ENCODE data around the gene PDZRN3.

PDZRN3 gene

GRCh38 chr3:73624821-73625665 lies at the start of gene PDZRN3:
PDZRN3 (minus strand) TSS chr3:73624941.
- no peak for DNase-seq (ENCODE audit: low read depth, low spot score)

DNA sequence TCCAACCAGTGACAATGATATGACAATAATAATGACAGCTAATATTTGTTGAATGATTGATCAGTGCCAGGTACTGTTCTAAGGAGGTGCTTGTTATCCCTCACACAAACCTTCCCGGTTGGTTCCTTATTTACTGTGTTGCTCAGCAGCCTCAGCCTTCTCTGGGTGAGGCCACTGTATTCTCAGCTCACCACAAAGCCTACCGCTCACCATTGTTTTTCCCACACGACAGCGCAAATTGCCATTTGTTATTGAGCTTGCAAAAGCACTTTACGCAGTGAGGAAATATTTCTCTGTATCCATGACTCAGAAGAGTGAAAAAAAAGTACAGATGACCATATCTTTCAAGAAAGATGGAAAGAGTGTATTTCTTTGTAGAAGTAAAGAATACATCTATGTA lies 49.5 kb upstream of the PDZRN3 start:
- no peak for DNase-seq (ENCODE audit: low read depth, low spot score)

DNA sequence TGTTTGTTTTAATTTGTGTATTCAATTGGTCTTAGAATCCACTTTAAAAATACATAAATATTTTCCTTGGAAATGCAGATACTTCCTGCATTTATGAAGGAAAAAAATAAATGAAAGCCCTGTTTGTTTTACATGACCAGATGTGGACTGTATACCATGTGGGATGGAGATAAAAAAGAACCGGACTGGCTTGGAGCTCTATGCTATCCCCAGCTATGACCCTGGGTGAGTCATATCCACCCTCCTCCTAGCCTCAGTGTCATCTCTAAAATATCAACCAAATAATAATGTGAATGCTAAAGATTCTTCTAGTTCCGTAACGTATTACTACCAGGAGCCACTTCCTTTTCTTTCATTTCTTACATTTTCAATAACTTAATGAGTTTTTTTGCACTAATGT lies 44.5 kb upstream of the PDZRN3 start:
- DNase-seq (ENCODE audit: low read depth, low spot score) = peak; percentile 62

DNA sequence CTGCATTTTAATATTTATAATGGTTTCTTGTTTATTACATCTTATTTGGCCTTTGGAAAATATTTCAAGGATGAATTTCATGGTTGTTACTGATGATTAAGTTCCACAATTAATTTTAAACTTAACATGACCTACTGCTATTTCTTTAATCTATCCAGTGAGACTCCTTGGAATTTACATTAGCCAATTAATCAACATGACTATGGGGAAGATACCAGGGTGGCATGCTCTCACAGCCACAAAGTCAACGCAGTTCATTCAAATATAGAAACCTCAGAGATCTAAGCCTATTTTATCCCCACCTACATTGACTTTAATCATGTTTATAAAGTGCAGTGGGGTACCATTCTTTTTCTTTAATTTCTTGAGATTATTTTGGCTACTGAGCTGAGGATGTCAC lies 43.6 kb upstream of the PDZRN3 start:
- DNase-seq (ENCODE audit: low read depth, low spot score) = no peak

GRCh38 chr3:73667889-73668288 lies 43.1 kb upstream of the PDZRN3 start:
- no peak for DNase-seq (ENCODE audit: low read depth, low spot score)

DNA sequence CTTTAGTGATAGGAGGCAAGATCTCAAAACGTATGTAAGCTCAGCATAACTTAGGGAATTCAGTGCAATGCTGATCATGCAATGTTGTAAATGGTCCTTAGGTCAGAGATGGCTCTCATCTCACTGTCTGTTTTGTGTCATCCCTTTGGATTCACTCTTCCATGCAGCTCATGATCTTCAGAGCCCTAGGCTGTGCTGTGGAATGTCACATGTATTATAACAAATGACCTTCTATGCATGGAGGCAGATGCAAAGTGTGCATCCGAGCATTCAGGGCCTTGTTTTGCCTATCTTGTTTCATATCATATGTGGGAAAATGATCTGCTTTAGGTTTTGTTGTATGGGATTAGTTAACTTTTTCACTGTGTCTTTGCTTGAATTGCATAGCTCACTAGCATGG lies 40.5 kb upstream of the PDZRN3 start:
- no peak for DNase-seq (ENCODE audit: low read depth, low spot score)

GRCh38 chr3:73664389-73664788 lies 39.6 kb upstream of the PDZRN3 start:
- no peak for DNase-seq (ENCODE audit: low read depth, low spot score)

GRCh38 chr3:73663495-73663894 lies 38.8 kb upstream of the PDZRN3 start:
- DNase-seq (ENCODE audit: low read depth, low spot score) = no peak

DNA sequence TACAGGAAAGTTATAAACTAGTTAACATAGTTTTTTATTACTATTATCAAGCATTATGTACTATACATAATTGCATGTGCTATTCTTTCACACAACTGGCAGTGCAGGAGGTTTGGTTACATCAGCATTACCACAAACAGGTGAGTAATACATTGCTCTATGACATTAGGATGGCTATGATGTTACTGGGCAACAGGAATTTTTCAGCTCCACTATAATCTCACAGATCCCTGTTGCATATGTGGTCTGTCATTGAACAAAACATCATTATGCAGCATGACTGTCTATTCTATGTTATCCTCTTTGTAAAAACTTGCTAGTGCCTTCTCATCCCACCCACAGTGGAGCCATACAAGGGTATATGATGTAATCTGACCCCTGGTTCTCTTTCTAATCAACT lies 36.5 kb upstream of the PDZRN3 start:
- DNase-seq (ENCODE audit: low read depth, low spot score) = no peak

DNA sequence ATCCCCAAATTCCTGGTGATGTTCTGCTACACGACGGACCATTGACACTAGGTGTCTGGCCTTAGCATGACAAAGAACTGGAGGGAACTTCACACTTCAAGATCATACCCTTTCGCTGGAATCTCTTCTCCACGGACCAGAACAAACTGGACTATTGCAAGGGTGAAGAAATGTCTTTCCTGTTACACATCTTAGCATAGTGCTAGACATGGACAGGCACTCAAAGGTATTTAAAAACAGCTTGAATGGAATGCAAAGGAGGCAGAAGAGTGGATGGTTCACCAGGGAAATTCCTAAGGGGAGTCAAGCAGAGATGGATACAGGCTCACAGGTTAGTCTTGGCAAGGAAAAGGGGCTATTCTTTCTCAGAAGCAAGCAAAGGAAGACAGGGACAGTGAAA lies 33.5 kb upstream of the PDZRN3 start:
- DNase-seq (ENCODE audit: low read depth, low spot score) = no peak

DNA sequence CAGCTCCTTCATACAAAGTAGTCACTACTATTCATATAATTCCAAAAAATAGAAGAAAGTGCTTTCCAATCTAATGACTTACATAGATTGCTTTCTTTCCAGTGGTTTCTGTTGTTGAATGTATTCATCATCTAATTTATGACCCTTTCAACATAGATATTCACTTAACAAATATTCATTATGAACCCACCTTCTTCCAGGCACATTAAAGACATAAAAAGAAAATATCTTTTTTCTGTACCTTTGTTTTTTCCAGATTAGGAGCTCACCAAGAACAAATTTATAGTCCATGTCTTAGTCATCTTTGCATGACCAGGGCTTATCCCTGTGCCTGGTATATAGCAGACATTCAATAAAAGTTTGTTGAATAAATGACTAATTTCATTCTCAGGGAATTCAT lies 32.4 kb upstream of the PDZRN3 start:
- no peak for DNase-seq (ENCODE audit: low read depth, low spot score)

DNA sequence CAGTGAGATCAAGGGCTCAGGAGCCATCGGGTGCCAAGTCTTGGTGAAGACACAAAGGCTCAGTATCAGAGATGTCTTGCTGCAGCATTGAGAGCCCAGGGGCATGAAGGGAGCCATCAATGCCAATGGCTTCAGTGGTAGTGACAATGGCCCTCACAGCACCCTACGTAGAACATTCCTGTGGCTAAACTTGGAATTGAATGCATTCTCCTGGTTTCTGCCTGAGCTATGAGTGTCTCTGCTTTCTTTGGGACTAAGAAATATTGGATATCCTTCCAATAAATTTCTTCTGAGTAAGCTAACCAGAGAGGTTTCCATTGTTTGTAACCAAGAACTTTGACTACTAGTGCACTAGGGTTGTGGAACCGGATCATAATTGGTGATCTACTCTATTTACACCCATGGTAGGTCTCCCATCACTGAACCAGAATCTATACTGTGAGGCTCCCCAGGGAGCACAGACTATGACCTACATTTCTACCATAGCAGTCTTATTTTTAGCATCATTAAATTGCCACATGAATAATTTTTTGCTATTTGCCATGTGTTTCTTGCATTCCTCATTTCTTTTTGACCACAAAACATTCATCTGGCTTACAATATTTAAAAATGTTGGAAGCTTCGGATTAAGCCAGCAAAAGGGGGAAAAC lies 31.6 kb upstream of the PDZRN3 start:
- no peak for DNase-seq (ENCODE audit: low read depth, low spot score)

DNA sequence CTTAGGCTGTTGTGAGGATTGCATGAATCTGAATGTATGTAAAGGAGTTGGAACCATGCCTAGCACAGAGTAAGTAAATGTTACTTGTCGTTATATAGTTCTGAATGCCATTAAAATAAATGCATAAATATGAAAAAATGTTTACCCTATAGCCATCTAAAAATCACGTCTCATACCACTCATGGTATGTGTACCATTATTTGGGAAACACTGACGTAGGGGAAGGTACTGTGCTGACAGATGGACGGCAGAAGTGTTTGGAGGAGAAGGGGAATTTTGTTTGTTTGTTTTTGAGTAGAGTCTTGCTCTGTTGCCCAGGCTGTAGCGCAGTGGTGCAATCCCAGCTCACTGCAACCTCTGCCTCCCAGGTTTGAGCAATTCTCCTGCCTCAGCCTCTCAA lies 30.5 kb upstream of the PDZRN3 start:
- no peak for DNase-seq (ENCODE audit: low read depth, low spot score)

DNA sequence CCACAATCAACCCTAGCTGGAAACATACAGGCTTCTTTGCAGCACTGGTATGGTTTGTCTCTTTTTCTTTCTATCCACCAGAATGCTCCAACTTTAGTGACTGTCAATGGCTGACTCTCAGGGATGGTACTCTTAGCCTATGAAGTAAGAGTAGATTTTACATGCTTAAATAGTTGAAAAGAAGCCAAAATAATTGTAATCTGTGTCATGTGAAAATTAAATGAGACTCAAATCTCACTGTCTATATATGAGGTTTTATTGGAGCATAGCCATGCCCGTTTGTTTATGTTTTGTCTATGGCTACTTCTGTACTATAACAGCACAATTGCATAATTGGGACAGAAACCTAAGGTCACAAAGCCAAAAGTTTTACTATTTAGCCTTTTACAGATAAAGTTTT lies 29.1 kb upstream of the PDZRN3 start:
- DNase-seq (ENCODE audit: low read depth, low spot score) = no peak

DNA sequence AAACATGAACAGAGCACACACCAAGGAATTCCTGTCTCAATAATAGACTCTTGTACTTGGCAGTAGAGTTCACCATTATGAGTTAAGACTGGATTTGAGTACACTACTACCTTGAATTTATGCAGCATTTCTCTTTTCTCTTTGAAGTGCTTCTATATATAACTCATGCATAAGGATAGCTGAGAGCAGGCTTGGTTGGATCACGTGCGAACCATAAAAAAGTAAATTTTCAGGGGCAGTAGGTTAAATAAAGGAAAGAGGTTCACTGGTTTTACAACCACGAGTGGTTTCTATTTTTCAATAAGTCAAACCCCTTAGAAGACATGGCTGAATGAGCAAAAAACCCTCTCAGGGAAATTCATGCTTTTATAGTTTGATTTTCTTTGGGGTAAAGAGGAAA lies 28.6 kb upstream of the PDZRN3 start:
- no peak for DNase-seq (ENCODE audit: low read depth, low spot score)

DNA sequence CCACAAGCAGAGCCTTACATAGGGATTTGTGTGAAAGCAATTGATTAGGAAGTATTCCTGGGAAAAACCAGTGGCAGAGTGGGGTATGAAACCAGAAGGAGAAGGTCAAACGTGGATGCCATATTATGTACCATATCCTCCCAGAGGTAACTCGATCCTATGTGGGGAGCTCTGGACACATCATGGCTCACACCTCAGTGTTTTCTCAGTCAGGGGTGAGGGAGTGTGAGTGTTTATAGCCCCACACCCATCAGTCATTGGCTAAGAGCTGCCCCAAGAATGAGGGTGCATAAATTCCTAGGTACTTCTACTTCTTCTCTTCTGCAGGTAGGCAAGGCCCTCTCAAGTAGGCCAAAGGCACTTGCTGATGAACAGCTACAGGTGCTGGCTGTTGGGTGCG lies 28.2 kb upstream of the PDZRN3 start:
- DNase-seq (ENCODE audit: low read depth, low spot score) = no peak

DNA sequence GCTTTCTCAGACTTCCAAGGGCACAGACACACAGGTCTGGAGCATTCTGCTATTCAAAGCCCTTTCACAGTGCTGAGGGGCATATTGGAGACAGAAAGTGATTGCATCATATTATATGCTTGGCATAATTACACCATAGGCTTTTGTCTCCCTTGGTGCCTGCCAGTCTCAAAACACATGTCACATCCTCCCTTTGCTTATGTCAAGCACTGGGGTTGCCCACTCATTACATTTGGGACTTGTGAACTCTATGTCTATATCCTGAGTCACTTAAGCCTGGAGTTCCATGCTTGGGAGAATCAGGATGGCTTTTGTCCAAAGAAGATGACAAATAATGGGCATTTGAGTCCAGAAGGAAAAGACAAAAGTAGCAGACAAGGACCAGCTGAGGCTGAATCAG lies 12.3 kb upstream of the PDZRN3 start:
- no peak for DNase-seq (ENCODE audit: low read depth, low spot score)

DNA sequence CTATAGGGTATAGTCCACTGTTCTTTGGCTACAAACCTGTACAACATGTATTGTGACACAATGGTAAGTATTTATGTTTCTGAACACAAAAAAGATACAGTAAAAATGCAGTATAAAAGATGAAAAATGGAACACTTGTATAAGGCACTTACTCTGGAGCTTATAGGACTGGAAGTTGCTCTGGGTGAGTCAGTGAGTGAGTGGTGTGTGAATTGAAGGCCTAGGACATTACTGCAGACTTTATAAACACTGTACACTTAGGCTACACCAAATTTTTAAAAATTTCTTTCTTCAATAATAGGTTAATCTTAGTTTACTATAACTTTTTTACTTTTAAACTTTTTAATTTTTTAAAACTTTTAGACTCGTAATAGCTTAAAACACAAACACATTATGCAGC lies 10.5 kb upstream of the PDZRN3 start:
- no peak for DNase-seq (ENCODE audit: low read depth, low spot score)

DNA sequence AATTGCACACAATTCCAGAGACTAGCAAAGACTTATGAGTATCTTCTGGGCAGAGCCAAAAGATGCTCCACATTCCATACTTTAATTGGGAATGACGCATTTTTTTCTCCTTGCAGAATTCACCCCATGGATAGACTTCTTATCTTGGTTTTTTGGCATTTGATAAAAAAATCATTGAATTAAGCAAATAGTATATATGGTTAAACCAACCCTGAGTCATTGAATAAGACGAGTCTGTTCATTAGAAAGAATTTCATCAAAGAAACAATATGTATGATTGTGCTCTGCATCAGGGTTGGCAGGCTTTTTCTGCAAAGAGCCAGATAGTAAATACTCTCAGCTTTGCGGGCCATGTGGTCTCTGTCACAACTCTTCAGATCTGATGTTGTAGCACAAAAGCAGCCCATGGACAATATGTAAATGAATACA lies 9.2 kb upstream of the PDZRN3 start:
- DNase-seq (ENCODE audit: low read depth, low spot score) = no peak

DNA sequence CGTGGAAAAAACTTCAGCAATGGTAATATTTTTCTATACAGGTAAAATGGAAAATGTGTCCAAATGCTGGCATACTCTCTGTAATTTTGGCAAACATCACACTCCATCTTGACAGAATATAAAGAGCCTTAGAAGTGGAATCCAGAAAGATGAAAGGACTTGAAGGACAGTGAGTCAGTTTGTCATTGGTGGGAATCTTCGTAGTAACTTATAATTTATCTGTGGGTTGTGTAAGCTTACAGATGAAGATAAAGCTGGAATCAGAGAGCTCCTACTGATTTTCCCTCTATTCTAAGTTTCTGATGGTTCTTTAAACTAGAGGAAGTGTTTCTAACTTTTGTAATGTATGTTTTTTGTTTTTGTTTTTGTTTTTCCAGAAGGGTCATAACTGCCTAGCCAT lies 8.7 kb upstream of the PDZRN3 start:
- DNase-seq (ENCODE audit: low read depth, low spot score) = no peak

DNA sequence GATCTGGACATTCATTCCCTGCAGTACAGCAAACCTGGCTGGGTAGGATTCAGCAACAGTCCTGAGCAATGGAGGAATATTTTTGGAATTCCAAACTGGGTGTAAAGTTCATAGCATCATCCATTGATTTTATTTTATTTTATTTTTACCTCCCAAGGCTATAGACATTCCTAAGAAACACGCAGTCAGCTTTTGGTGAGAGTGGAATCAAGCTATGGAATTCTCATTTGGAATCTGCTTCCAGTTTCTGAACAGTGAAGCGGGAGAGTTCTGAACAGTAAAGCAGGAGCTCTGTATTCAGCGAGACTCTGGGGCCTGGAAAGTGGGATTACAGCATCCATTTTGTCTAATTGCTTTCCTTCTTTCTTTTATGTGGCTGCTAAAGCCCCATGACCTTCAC lies 1.4 kb upstream of the PDZRN3 start:
- no peak for DNase-seq (ENCODE audit: low read depth, low spot score)

GRCh38 chr3:73624017-73624820 lies 522 bp downstream of the PDZRN3 start:
- DNase-seq (ENCODE audit: low read depth, low spot score) = no peak

GRCh38 chr3:73623346-73623745 lies 1.4 kb downstream of the PDZRN3 start:
- no peak for DNase-seq (ENCODE audit: low read depth, low spot score)
